Smooth muscle cell (in vitro differentiated cells): ENCODE results near the gene GRB14. TPM values are rescaled to one million over a fixed set of nuclear protein-coding genes. Genes with fewer than 3 reads are reported as not detected.

ENCODE experiments used
- DNase-seq: peaks from one replicate; lab custom pipeline; 2025; ENCODE audit not compliant: unreplicated experiment; lab: John Stamatoyannopoulos, UW
- H2AFZ ChIP-seq: fragments of 200-600 bp; sonication (generic); 2 replicates; pipeline ENCODE4 v1.6.0; 2016; ENCODE audit warnings: antibody characterized with exemption, low read depth, mild to moderate bottlenecking
- H3F3A ChIP-seq: fragments of 200-600 bp; sonication (generic); 2 replicates; pipeline ENCODE4 v1.6.0; 2017; ENCODE audit warnings: antibody characterized with exemption, low read depth
- H3K27ac ChIP-seq: fragments of 200-600 bp; sonication (generic); 2 replicates; pipeline ENCODE4 v1.5.1; 2016; ENCODE audit warnings: low read depth, mild to moderate bottlenecking
- H3K27me3 ChIP-seq: fragments of 200-600 bp; sonication (generic); 2 replicates; pipeline ENCODE4 v1.6.1; 2016; ENCODE audit warnings: low read depth, mild to moderate bottlenecking
- H3K36me3 ChIP-seq: fragments of 200-600 bp; sonication (generic); 2 replicates; pipeline ENCODE4 v1.5.1; 2016; ENCODE audit warnings: low read depth
- H3K4me1 ChIP-seq: fragments of 200-600 bp; sonication (generic); 2 replicates; pipeline ENCODE4 v1.5.1; 2016; ENCODE audit warnings: low read depth
- H3K4me2 ChIP-seq: fragments of 200-600 bp; sonication (generic); 2 replicates; pipeline ENCODE4 v1.6.0; 2016; ENCODE audit warnings: mild to moderate bottlenecking
- H3K4me3 ChIP-seq: fragments of 200-600 bp; sonication (generic); 2 replicates; pipeline ENCODE4 v1.5.1; 2016; ENCODE audit warnings: mild to moderate bottlenecking
- H3K79me2 ChIP-seq: fragments of 200-600 bp; sonication (generic); 2 replicates; pipeline ENCODE4 v1.6.0; 2016; ENCODE audit warnings: low read depth, mild to moderate bottlenecking
- H3K9ac ChIP-seq: fragments of 200-600 bp; sonication (generic); 2 replicates; pipeline ENCODE4 v1.6.0; 2016; ENCODE audit warnings: low read depth
- H3K9me3 ChIP-seq: fragments of 200-600 bp; sonication (generic); replicated peaks from 2 replicates; pipeline ENCODE4 v1.5.1; 2016; ENCODE audit warnings: low read depth
- H4K20me1 ChIP-seq: fragments of 200-600 bp; sonication (generic); 2 replicates; pipeline ENCODE4 v1.6.0; 2016; ENCODE audit warnings: low read depth
- WGBS: methylation state at CpG from one replicate; pipeline ENCODE4 v1.1.7; 2016; ENCODE audit warnings: low lambda C conversion rate; 5-methylcytosine and 5-hydroxymethylcytosine counted together
- polyA plus RNA-seq: library from polyadenylated mRNA; unstranded; fragments of >200 nt; fragmentation: Nextera tagmentation; extraction: Ambion mirVana; gene quantifications from 2 replicates; pipeline ENCODE4 v1.2.1, GENCODE V29; 2016
- total RNA-seq: library from RNA; depleted of rRNA; stranded (reverse); fragments of >200 nt; gene quantifications from 2 replicates; pipeline ENCODE4 v1.2.3, GENCODE V29; 2014
- TF ChIP-seq, protein P1 (sequence below): fragments of 200-600 bp; sonication (generic); IDR thresholded peaks from 2 replicates; pipeline ENCODE4 v1.5.1; 2017; ENCODE audit warnings: borderline replicate concordance, mild to moderate bottlenecking, antibody characterized with exemption; ENCODE audit not compliant: insufficient read depth, poor library complexity, severe bottlenecking

GRB14 gene
- 0.22 TPM in 1 of 2 replicates, not detected in the other for total RNA-seq
- 0.53 TPM in 1 of 2 replicates, not detected in the other for polyA plus RNA-seq

DNA sequence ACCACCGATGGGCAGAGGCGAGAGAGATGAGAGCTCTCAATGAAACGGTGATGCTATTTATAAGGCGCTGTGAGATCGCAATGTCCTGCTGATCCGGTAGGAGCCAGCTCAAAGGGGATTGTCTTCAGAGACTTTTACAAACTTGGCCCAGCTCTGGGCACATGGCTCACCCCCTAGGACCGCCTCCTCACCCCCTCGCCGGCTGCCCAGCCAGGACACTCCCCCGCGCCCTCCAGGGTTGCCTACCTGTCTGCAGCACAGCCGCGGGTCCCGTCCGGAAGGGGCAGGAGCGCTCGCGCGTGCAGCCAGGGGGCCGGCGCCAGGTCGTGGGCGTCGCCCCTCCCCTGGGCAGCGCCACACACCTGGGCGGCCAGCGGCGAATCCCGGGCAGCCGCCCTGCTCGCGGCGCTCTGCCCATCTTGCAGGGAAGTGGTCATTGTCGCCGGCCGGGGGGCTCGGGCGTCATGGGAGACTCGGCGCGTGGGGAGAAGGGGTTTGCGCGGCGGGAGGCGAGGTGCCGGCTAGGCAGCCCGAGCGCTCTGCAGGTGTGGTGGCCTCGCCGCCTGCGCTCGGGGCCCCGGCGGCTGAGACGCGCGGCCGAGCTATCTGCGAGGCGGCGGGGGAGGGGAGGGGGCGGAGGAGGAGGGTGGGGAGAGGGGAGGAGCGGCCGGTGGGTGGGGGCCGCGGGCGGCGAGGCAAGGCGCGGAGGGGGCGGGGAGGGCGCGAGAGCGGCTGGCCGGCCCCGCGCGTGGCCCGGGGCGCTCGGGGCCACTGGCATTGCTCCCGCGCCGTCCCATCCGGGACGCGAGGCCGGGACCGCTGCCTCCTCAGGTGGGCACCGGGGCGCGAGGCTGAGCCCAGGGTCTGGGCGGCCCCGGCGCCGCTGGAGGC, at the start of gene GRB14:
Gene GRB14 (minus strand): TSS at position 610 of the 891 bp plus-strand sequence. CDS start 173 bp downstream, at position 437.
- 1% methylated on average over 46 of the region's 96 CpGs for WGBS
- no peak within 1 kb of the TSS for H3K9ac ChIP-seq
- no peak within 1 kb of the TSS for H3K27ac ChIP-seq

DNA sequence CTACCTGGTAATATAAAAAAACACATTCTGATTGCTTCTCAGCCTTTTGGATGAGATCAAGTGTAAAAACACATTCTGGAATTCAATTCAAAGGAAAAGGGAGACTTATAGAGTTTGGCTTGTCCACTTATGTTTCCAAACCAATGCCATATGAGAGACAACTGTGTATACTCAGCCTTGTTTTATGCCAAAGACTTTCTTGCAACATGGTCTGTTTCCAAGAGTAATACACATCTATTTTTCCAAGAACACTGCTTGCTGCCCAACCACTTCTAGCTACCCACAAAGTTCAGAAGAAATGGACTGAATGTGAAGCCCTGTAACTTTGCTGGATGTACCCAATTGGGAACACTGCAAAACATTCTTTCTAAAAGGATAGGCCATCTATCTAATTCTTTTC, 48.0 kb upstream of the GRB14 start:
- no peak for DNase-seq
- TF ChIP-seq, protein P1, sequence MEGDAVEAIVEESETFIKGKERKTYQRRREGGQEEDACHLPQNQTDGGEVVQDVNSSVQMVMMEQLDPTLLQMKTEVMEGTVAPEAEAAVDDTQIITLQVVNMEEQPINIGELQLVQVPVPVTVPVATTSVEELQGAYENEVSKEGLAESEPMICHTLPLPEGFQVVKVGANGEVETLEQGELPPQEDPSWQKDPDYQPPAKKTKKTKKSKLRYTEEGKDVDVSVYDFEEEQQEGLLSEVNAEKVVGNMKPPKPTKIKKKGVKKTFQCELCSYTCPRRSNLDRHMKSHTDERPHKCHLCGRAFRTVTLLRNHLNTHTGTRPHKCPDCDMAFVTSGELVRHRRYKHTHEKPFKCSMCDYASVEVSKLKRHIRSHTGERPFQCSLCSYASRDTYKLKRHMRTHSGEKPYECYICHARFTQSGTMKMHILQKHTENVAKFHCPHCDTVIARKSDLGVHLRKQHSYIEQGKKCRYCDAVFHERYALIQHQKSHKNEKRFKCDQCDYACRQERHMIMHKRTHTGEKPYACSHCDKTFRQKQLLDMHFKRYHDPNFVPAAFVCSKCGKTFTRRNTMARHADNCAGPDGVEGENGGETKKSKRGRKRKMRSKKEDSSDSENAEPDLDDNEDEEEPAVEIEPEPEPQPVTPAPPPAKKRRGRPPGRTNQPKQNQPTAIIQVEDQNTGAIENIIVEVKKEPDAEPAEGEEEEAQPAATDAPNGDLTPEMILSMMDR = no peak
- H4K20me1 ChIP-seq = no peaks in the 10 kb centered on the region
- no peaks in the 10 kb centered on the region for H3K36me3 ChIP-seq
- H3K9me3 ChIP-seq = no peaks in the 10 kb centered on the region
- H3K79me2 ChIP-seq = no peaks in the 10 kb centered on the region
- H3K4me2 ChIP-seq = no peak overlapping the region
- no peaks in the 10 kb centered on the region for H3F3A ChIP-seq
- no peak overlapping the region for H3K4me3 ChIP-seq
- no peak overlapping the region for H3K9ac ChIP-seq
- no peak overlapping the region for H2AFZ ChIP-seq
- no peaks in the 10 kb centered on the region for H3K4me1 ChIP-seq
- no peaks in the 10 kb centered on the region for H3K27me3 ChIP-seq
- H3K27ac ChIP-seq = no peak overlapping the region

More for the DNA sequence above, at the start of gene GRB14:
- Histone ChIP-seq H3K79me2 (no peaks in the 10 kb centered on the region), H3K27me3 (peaks cover 37% of the 10 kb centered on the region), H3K4me2 (peak within 1 kb of the TSS; percentile 98), H3F3A (no peaks in the 10 kb centered on the region), H3K9me3 (no peaks in the 10 kb centered on the region), H4K20me1 (no peaks in the 10 kb centered on the region), H3K4me3 (peak within 1 kb of the TSS; percentile 71), H2AFZ (peak within 1 kb of the TSS; percentile 91), H3K36me3 (no peaks in the 10 kb centered on the region), H3K4me1 (peaks cover 26% of the 10 kb centered on the region)
- no peak for DNase-seq
- TF ChIP-seq, protein P1 = no peak

DNA sequence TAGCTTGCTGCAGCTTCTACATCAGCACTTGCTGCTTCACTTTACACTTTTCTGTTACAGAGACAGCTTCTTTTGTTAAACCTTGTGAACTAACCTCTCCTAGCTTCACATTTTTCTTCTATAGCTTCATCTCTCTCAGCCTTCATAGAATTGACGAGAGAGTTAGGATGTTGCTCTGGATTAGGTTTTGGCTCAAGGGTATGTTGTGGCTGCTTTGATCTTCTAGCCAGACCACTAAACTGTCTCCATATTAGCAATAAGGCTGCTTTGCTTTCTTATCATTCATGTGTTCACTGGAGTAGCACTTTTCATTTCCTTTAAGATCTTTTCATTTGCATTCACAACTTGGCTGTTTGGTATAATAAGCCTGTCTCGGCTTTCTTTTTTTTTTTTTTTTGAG, 46.3 kb upstream of the GRB14 start:
- H3K36me3 ChIP-seq = no peaks in the 10 kb centered on the region
- no peak for DNase-seq
- no peaks in the 10 kb centered on the region for H3K4me1 ChIP-seq
- H3K79me2 ChIP-seq = no peaks in the 10 kb centered on the region
- no peaks in the 10 kb centered on the region for H3F3A ChIP-seq
- no peak overlapping the region for H2AFZ ChIP-seq
- H3K9ac ChIP-seq = no peak overlapping the region
- H3K9me3 ChIP-seq = no peaks in the 10 kb centered on the region
- H3K4me2 ChIP-seq = no peak overlapping the region
- TF ChIP-seq, protein P1 = no peak
- no peaks in the 10 kb centered on the region for H4K20me1 ChIP-seq
- H3K27me3 ChIP-seq = no peaks in the 10 kb centered on the region
- H3K27ac ChIP-seq = no peak overlapping the region
- H3K4me3 ChIP-seq = no peak overlapping the region
- 34% methylated on average over 2 of the region's 2 CpGs for WGBS

DNA sequence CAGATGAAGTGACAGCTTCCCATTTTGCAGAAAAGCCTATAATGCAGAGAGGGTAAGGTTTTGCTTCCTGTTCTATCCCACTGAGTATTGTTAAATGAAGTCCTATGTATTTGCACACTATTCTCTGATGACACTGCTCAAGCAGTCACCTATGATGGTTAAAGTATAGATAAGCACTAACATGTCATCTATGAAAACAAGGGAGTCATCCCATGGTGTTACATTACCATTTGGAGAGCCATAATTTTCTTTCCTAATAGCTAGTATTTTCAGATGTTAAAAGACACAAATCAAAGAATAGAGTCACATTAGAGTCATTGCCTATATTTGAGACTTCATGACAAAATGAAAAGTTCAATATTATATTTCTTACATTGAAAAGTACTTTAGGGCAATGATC, 42.8 kb upstream of the GRB14 start:
- Histone ChIP-seq H3K9ac (no peak overlapping the region), H3K27me3 (no peaks in the 10 kb centered on the region), H3K4me2 (no peak overlapping the region), H4K20me1 (no peaks in the 10 kb centered on the region), H3F3A (no peaks in the 10 kb centered on the region), H3K36me3 (no peaks in the 10 kb centered on the region), H3K27ac (no peak overlapping the region), H3K9me3 (no peaks in the 10 kb centered on the region), H2AFZ (no peak overlapping the region), H3K4me1 (no peaks in the 10 kb centered on the region), H3K79me2 (no peaks in the 10 kb centered on the region), H3K4me3 (no peak overlapping the region)
- no peak for DNase-seq
- TF ChIP-seq, protein P1 = no peak
